DND-41 (cell line): ENCODE measurements around the gene FADS2.

Experiments used
- ATAC-seq: fragments of 200-7000 bp; cut with Tn5 transposase; 3 replicates; pipeline ENCODE4 v1.9.1; 2021; ENCODE audit warnings: low read depth; ENCODE audit not compliant: insufficient read depth
- DNase-seq: peaks from one replicate; pipeline ENCODE4 v3.0.0-alpha.2; 2020
- H2AFZ ChIP-seq: 2 replicates; pipeline ENCODE4 v1.6.0; 2012; ENCODE audit warnings: low read depth, low read length
- H3K27ac ChIP-seq: 2 replicates; pipeline ENCODE4 v1.5.1; 2012; ENCODE audit warnings: low read length, inconsistent platforms
- H3K27me3 ChIP-seq: fragments of 200-600 bp; sonication (generic); 2 replicates; pipeline ENCODE4 v1.6.0; 2012; ENCODE audit warnings: low read length, mild to moderate bottlenecking, inconsistent platforms; ENCODE audit not compliant: insufficient read depth, poor library complexity
- H3K36me3 ChIP-seq: 2 replicates; pipeline ENCODE4 v1.5.1; 2012; ENCODE audit warnings: low read length, inconsistent platforms; ENCODE audit not compliant: insufficient read depth
- H3K4me1 ChIP-seq: 2 replicates; pipeline ENCODE4 v1.5.1; 2012; ENCODE audit warnings: mild to moderate bottlenecking, low read length; ENCODE audit not compliant: insufficient read depth
- H3K4me2 ChIP-seq: 2 replicates; pipeline ENCODE4 v1.6.0; 2012; ENCODE audit warnings: mild to moderate bottlenecking, moderate library complexity, low read length, inconsistent platforms; ENCODE audit not compliant: insufficient read depth
- H3K4me3 ChIP-seq, 2 experiments: fragments of 200-600 bp in 1 of 2; shearing (Covaris generic) in 1 of 2; 2 replicates each; pipeline ENCODE4 v1.5.1; 2012 to 2016; ENCODE audit warnings: inconsistent platforms in 2 of 2, low read length in 2 of 2, mild to moderate bottlenecking in 2 of 2, low read depth in 1 of 2, moderate library complexity in 1 of 2
- H3K79me2 ChIP-seq: 2 replicates; pipeline ENCODE4 v1.6.0; 2012; ENCODE audit warnings: low read length, inconsistent platforms; ENCODE audit not compliant: insufficient read depth
- H3K9ac ChIP-seq: 2 replicates; pipeline ENCODE4 v1.6.0; 2012; ENCODE audit warnings: low read depth, mild to moderate bottlenecking, inconsistent platforms, low read length, moderate library complexity
- H3K9me3 ChIP-seq: 2 replicates; pipeline ENCODE4 v1.5.1; 2012; ENCODE audit warnings: low read length, moderate library complexity, mild to moderate bottlenecking, inconsistent platforms; ENCODE audit not compliant: insufficient read depth, severe bottlenecking
- H4K20me1 ChIP-seq: 2 replicates; pipeline ENCODE4 v1.6.0; 2012; ENCODE audit warnings: low read length; ENCODE audit not compliant: insufficient read depth
- EZH2 ChIP-seq: IDR thresholded peaks from 3 replicates; pipeline ENCODE4 v1.6.1; 2012; ENCODE audit warnings: borderline replicate concordance, low read depth, mild to moderate bottlenecking, moderate library complexity, low read length, inconsistent platforms; ENCODE audit not compliant: severe bottlenecking
- TF ChIP-seq, protein P1 (sequence below): IDR thresholded peaks from 2 replicates; pipeline ENCODE4 v1.5.1; 2012; ENCODE audit warnings: borderline replicate concordance, low read length, moderate library complexity, mild to moderate bottlenecking; ENCODE audit not compliant: poor library complexity, severe bottlenecking; ENCODE audit errors: extremely low read depth

FADS2 gene

DNA sequence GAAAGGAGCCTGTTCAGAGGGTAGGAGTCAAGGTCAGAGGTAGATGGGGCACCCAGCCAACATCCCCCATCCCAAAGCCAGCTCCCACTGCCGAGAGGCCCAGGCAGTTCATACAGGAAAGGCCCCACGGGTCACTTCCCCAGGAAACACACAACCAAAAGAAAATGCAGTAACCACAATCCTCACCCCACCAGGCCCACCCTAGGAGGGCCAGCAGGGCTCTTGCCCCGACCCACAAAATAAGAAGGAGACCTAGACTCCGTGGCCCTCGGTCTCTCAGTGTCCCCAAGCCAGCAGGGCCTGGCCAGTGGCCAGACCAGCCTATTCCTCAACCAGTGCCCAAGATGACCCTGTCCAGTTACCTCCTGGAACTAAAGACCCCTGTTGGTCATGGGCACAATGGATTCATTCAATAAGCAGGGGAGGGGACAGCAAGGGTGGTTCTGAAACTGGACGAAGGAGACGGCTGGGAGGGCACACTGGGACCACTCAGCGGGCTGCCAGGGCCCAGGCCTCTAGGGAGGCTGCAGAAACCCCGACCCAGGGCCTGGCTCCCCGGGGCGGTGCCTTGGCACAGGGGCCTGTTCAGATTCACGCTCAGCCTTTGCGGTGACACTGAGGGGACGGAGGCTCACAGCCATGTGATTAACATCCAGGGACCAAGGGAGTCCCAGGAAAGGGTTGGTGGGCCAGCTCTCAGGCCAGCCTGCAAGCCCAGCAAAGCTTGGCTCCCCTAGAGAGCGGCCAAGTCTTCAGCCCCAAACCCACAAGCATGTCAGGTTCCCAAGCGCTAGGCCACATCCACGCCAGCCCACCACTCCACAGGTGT, 83.8 kb downstream of the FADS2 start:
- H3K4me2 ChIP-seq: no peak overlapping the region
- ATAC-seq (no peak), DNase-seq (no peak)
- no peak overlapping the region for H3K27ac ChIP-seq
- H3K9ac ChIP-seq: no peak overlapping the region
- no peaks in the 10 kb centered on the region for H3K9me3 ChIP-seq
- H4K20me1 ChIP-seq: no peaks in the 10 kb centered on the region
- H3K4me1 ChIP-seq: no peaks in the 10 kb centered on the region
- no peak overlapping the region for H2AFZ ChIP-seq
- no peaks in the 10 kb centered on the region for H3K79me2 ChIP-seq
- TF ChIP-seq EZH2: no peak
- TF ChIP-seq, protein P1, sequence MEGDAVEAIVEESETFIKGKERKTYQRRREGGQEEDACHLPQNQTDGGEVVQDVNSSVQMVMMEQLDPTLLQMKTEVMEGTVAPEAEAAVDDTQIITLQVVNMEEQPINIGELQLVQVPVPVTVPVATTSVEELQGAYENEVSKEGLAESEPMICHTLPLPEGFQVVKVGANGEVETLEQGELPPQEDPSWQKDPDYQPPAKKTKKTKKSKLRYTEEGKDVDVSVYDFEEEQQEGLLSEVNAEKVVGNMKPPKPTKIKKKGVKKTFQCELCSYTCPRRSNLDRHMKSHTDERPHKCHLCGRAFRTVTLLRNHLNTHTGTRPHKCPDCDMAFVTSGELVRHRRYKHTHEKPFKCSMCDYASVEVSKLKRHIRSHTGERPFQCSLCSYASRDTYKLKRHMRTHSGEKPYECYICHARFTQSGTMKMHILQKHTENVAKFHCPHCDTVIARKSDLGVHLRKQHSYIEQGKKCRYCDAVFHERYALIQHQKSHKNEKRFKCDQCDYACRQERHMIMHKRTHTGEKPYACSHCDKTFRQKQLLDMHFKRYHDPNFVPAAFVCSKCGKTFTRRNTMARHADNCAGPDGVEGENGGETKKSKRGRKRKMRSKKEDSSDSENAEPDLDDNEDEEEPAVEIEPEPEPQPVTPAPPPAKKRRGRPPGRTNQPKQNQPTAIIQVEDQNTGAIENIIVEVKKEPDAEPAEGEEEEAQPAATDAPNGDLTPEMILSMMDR: no peak
- H3K36me3 ChIP-seq: no peaks in the 10 kb centered on the region
- no peaks in the 10 kb centered on the region for H3K27me3 ChIP-seq
- no peak overlapping the region for H3K4me3 ChIP-seq

- Histone ChIP-seq H4K20me1 (no peaks in the 10 kb centered on the region), H3K79me2 (no peaks in the 10 kb centered on the region), H3K4me1 (no peaks in the 10 kb centered on the region), H3K9me3 (no peaks in the 10 kb centered on the region), H2AFZ (no peak overlapping the region), H3K27ac (no peak overlapping the region), H3K4me3 (no peak overlapping the region), H3K36me3 (no peaks in the 10 kb centered on the region), H3K27me3 (no peaks in the 10 kb centered on the region), H3K4me2 (no peak overlapping the region), H3K9ac (no peak overlapping the region)
- TF ChIP-seq, protein P1: no peak
- no peak for TF ChIP-seq EZH2
- ATAC-seq: no peak
- DNase-seq: no peak
Observed at GRCh38 chr11:61912530-61912898, 84.4 kb downstream of the FADS2 start.

GRCh38 chr11:61912991-61913698, 85.0 kb downstream of the FADS2 start:
- Histone ChIP-seq H4K20me1 (no peaks in the 10 kb centered on the region), H2AFZ (no peak overlapping the region), H3K79me2 (no peaks in the 10 kb centered on the region), H3K4me3 (no peak overlapping the region), H3K27ac (no peak overlapping the region), H3K9me3 (no peaks in the 10 kb centered on the region), H3K27me3 (no peaks in the 10 kb centered on the region), H3K4me2 (no peak overlapping the region), H3K4me1 (no peaks in the 10 kb centered on the region), H3K36me3 (no peaks in the 10 kb centered on the region), H3K9ac (no peak overlapping the region)
- TF ChIP-seq, protein P1: no peak
- TF ChIP-seq EZH2: no peak
- DNase-seq (no peak), ATAC-seq (no peak)
